C4-2B (cell line): Measurements from ENCODE around the gene TANGO6.

Experiments used
- ZFX ChIP-seq: fragments of 450-650 bp; IDR thresholded peaks from 2 replicates; pipeline ENCODE4 v1.6.1; 2017
- TF ChIP-seq, protein P1 (sequence below): fragments of 450-650 bp; conservative IDR thresholded peaks from 2 replicates; pipeline ENCODE4 v1.5.1; 2017; ENCODE audit warnings: mild to moderate bottlenecking

DNA sequence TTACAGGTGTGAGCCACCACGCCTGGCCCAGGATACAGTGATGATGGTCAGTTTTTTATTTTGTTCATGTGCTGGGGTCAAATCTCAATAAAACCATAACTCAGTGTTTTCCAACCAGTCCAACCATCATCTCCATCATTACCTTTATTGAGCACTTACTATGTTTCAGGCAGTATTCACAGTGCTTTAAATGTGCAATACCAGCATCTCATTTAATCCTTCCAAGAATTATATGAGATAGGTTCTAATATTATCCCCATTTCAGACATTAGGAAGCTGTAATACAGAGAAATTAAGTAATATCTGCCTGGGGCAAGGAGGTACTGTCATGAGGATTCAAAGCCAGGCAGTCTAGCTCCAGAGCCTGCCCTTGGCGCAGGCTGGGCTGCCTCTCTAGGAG is 36.9 kb upstream of the TANGO6 start:
- TF ChIP-seq, protein P1, sequence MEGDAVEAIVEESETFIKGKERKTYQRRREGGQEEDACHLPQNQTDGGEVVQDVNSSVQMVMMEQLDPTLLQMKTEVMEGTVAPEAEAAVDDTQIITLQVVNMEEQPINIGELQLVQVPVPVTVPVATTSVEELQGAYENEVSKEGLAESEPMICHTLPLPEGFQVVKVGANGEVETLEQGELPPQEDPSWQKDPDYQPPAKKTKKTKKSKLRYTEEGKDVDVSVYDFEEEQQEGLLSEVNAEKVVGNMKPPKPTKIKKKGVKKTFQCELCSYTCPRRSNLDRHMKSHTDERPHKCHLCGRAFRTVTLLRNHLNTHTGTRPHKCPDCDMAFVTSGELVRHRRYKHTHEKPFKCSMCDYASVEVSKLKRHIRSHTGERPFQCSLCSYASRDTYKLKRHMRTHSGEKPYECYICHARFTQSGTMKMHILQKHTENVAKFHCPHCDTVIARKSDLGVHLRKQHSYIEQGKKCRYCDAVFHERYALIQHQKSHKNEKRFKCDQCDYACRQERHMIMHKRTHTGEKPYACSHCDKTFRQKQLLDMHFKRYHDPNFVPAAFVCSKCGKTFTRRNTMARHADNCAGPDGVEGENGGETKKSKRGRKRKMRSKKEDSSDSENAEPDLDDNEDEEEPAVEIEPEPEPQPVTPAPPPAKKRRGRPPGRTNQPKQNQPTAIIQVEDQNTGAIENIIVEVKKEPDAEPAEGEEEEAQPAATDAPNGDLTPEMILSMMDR: no peak
- TF ChIP-seq ZFX: no peak
